Vagina (tissue), 2 donors: ENCODE data around the gene ZNF385C. TPM values are rescaled to one million over a fixed set of nuclear protein-coding genes. Genes with fewer than 3 reads are reported as not detected.

Source experiments
- DNase-seq, 2 donors: peaks; one replicate each; pipeline ENCODE4 v3.0.0-alpha.2; 2017; ENCODE audit errors: extremely low spot score in 2 of 2
- H3K27ac ChIP-seq: fragments of 200-600 bp; sonication (generic); one replicate; pipeline ENCODE4 v1.5.1; 2019
- H3K27me3 ChIP-seq: fragments of 200-600 bp; sonication (generic); one replicate; pipeline ENCODE4 v1.5.1; 2019
- H3K36me3 ChIP-seq, 2 donors: fragments of 200-600 bp; sonication (generic); one replicate each; pipeline ENCODE4 v1.5.1; 2017 to 2019
- H3K4me1 ChIP-seq: fragments of 200-600 bp; sonication (generic); one replicate; pipeline ENCODE4 v1.5.1; 2019
- H3K4me3 ChIP-seq, 2 donors: fragments of 200-600 bp; sonication (generic); 1 replicate in 1 of 2; 2 replicates in 1 of 2; pipeline ENCODE4 v1.5.1; 2016 to 2019
- H3K9me3 ChIP-seq: fragments of 200-600 bp; sonication (generic); one replicate; pipeline ENCODE4 v1.5.1; 2019
- POLR2A ChIP-seq, 2 donors: fragments of 450-650 bp; IDR thresholded peaks; one replicate each; pipeline ENCODE4 v1.6.1; 2017; ENCODE audit warnings: antibody characterized with exemption in 2 of 2, mild to moderate bottlenecking in 2 of 2, moderate library complexity in 2 of 2
- POLR2AphosphoS5 ChIP-seq, 2 donors: sonication (generic); formaldehyde crosslinking; IDR thresholded peaks; one replicate each; pipeline ENCODE4 v1.9.0; 2017; ENCODE audit warnings: antibody characterized with exemption in 2 of 2, mild to moderate bottlenecking in 2 of 2, low read depth in 1 of 2; ENCODE audit not compliant: insufficient read depth in 1 of 2
- intact Hi-C: fragments of 100-400 bp; cut with DNase I; formaldehyde crosslinking; loops from one replicate; pipeline ENCODE4 v1.15.1; 2023
- total RNA-seq: library from RNA; depleted of rRNA; stranded (reverse); fragments of >200 nt; gene quantifications from one replicate; pipeline ENCODE4 v1.2.3, GENCODE V29; 2016
- TF ChIP-seq, protein P1 (sequence below), 3 experiments: fragments of 450-650 bp in 2 of 3; fragments of 200-600 bp in 1 of 3; sonication (generic) in 1 of 3; IDR thresholded peaks; one replicate each; pipeline ENCODE4 v1.5.1; 2017 to 2019; ENCODE audit warnings: antibody characterized with exemption in 3 of 3, mild to moderate bottlenecking in 2 of 3, moderate library complexity in 2 of 3

ZNF385C gene
- total RNA-seq, 1 donor from 2014 or later, result 0.49 TPM

DNA sequence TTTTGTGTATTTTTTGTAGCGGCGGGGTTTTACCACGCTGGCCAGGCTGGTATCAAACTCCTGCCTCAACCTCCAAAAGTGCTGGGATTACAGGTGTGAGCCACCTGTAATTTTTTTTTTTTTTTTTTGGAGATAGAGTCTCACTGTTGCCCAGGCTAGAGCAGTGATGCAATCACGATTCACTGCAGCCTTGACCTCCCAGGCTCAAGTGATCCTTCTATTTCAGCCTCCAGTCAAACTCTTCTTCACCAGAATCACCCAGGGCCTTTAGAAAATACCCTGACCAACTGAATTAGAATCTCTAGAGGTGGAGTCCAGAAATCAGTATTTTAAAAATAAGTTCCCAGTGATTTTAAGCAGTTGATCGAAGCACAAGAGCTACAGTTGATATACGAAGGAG lies 36.9 kb upstream of the ZNF385C start:
- Histone ChIP-seq H3K36me3 (peaks cover 0 to 7% of the 10 kb centered on the region in 2 donors), H3K27ac (no peak overlapping the region), H3K4me3 (no peak overlapping the region), H3K27me3 (no peaks in the 10 kb centered on the region), H3K4me1 (peaks cover 73% of the 10 kb centered on the region), H3K9me3 (no peaks in the 10 kb centered on the region)
- no peak for TF ChIP-seq POLR2A (IDR thresholded peaks at IDR 0.05)
- TF ChIP-seq POLR2AphosphoS5 (IDR thresholded peaks at IDR 0.05; ENCODE audit: insufficient read depth in 1 of 2, low read depth in 1 of 2), result no peak
- TF ChIP-seq, protein P1, sequence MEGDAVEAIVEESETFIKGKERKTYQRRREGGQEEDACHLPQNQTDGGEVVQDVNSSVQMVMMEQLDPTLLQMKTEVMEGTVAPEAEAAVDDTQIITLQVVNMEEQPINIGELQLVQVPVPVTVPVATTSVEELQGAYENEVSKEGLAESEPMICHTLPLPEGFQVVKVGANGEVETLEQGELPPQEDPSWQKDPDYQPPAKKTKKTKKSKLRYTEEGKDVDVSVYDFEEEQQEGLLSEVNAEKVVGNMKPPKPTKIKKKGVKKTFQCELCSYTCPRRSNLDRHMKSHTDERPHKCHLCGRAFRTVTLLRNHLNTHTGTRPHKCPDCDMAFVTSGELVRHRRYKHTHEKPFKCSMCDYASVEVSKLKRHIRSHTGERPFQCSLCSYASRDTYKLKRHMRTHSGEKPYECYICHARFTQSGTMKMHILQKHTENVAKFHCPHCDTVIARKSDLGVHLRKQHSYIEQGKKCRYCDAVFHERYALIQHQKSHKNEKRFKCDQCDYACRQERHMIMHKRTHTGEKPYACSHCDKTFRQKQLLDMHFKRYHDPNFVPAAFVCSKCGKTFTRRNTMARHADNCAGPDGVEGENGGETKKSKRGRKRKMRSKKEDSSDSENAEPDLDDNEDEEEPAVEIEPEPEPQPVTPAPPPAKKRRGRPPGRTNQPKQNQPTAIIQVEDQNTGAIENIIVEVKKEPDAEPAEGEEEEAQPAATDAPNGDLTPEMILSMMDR (IDR thresholded peaks at IDR 0.05), result no peak
- no peak for DNase-seq
- intact Hi-C loops, result no loop called here

DNA sequence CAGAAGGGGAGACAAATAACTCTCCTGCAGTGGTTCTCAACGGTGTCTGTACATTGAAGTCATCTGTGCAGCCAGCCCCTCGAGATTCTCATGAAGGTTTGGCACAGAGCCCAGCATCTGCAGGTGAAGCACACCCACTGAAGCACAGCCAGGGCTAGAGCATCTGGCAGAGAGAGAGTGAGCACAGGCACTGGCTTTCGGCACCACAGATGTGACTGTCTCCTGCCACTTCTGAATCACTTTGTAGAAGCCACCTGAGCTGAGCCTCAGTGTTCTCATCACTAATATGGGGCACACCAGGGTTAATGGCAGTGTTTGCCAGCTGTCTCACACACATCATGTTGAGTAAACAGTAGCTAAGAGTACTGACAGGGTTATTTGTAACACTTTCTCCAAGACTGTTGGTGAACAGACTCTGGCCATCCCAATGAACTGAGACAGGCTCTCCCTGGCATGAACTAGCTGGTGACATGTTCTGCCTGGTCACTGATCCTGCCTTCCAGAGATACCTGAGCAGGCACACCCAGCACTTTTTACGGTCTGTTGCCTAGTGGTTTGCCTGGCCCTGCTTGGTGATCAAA lies 35.3 kb upstream of the ZNF385C start:
- peaks cover 59% of the 10 kb centered on the region for H3K4me1 ChIP-seq
- intact Hi-C loops, result no loop called here
- TF ChIP-seq, protein P1 (IDR thresholded peaks at IDR 0.05), result no peak
- TF ChIP-seq POLR2AphosphoS5 (IDR thresholded peaks at IDR 0.05; ENCODE audit: insufficient read depth in 1 of 2, low read depth in 1 of 2) (no peak), POLR2A (IDR thresholded peaks at IDR 0.05) (no peak)
- DNase-seq, result peak in 1 of 2 donors; percentile 67
- H3K4me3 ChIP-seq, result no peak overlapping the region
- peaks cover 0 to 23% of the 10 kb centered on the region in 2 donors for H3K36me3 ChIP-seq
- H3K9me3 ChIP-seq, result no peaks in the 10 kb centered on the region
- H3K27me3 ChIP-seq, result no peaks in the 10 kb centered on the region
- peak overlapping the region; percentile 40 for H3K27ac ChIP-seq

DNA sequence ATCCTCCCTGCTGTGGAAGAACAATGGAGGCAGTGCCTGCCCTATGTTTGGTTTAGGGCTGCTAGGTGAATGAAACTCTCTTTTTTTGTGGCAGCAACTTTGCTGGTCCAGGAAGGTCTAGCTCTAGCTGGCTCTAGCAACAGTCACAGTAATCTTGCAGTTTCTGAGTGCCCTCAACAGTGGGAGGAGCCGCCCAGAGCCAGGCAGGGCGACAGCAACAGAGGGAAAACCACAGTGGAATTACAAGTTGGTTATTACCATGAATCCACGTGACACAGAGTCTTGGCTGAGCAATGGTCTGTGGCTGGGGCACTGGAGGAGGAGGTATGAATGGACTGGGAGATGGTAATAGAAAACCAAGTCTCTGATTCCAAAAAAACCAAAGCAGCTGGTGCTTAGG lies 34.7 kb upstream of the ZNF385C start:
- TF ChIP-seq, protein P1 (IDR thresholded peaks at IDR 0.05), result no peak
- TF ChIP-seq POLR2AphosphoS5 (IDR thresholded peaks at IDR 0.05; ENCODE audit: insufficient read depth in 1 of 2, low read depth in 1 of 2) (peak in 1 of 2 donors; percentile 46), POLR2A (IDR thresholded peaks at IDR 0.05) (no peak)
- H3K4me1 ChIP-seq, result peaks cover 57% of the 10 kb centered on the region
- H3K27ac ChIP-seq, result peak overlapping the region; percentile 36

DNA sequence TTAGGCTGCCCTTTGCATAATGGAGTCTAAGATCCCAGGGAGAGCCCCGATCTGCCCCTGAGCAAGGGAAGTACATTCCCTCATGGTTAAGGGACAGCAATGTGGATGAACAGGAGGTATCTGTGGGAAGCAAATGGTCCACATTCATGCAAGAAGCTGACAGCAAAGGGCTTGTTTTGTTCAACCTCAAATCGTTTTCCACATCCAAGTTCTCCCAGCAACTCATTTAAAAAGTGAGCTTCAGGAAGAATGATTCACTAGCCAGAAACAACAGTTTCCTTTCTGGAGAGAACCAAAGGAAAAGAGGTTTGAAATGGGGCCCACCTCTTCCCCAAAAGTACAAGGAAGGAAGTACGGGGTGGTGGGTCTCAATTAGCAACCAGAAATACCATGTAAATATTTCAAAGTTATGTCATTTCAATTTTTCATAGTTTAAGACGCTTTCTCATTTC lies 33.7 kb upstream of the ZNF385C start:
- no peak for DNase-seq
- Histone ChIP-seq H3K4me1 (peaks cover 57% of the 10 kb centered on the region), H3K9me3 (no peaks in the 10 kb centered on the region), H3K27me3 (no peaks in the 10 kb centered on the region), H3K4me3 (no peak overlapping the region), H3K36me3 (peaks cover 0 to 39% of the 10 kb centered on the region in 2 donors), H3K27ac (peak overlapping the region; percentile 36)
- intact Hi-C loops, result no loop called here
- TF ChIP-seq POLR2AphosphoS5 (IDR thresholded peaks at IDR 0.05; ENCODE audit: insufficient read depth in 1 of 2, low read depth in 1 of 2) (peak in 1 of 2 donors; percentile 80), POLR2A (IDR thresholded peaks at IDR 0.05) (no peak)
- TF ChIP-seq, protein P1 (IDR thresholded peaks at IDR 0.05), result no peak

More for the DNA sequence above, 34.7 kb upstream of the ZNF385C start:
- Histone ChIP-seq H3K27me3 (no peaks in the 10 kb centered on the region), H3K9me3 (no peaks in the 10 kb centered on the region), H3K36me3 (peaks cover 0 to 29% of the 10 kb centered on the region in 2 donors), H3K4me3 (no peak overlapping the region)
- intact Hi-C loops, result no loop called here
- no peak for DNase-seq

DNA sequence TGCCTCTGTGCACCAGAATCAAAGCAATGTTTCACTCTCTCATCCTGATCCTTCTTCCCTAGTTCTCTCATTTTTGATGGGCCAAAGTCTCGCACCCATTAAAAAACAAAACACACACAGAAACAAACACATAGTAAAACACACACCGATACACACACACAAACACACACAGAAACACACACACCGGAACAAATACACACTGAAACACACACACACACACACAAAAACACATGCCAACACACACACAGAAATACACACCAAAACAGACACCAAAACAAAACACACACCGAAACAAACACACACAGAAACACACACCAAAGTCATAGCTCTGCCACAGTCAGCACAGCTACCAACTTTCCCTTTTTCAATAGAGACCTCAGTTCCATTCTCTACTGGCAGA lies 33.0 kb upstream of the ZNF385C start:
- intact Hi-C loops, result no loop called here
- TF ChIP-seq POLR2AphosphoS5 (IDR thresholded peaks at IDR 0.05; ENCODE audit: insufficient read depth in 1 of 2, low read depth in 1 of 2) (no peak), POLR2A (IDR thresholded peaks at IDR 0.05) (no peak)
- TF ChIP-seq, protein P1 (IDR thresholded peaks at IDR 0.05), result no peak

More for the DNA sequence above, 33.0 kb upstream of the ZNF385C start:
- Histone ChIP-seq H3K27me3 (no peaks in the 10 kb centered on the region), H3K9me3 (no peaks in the 10 kb centered on the region), H3K27ac (peak overlapping the region; percentile 22), H3K36me3 (peaks cover 0 to 45% of the 10 kb centered on the region in 2 donors), H3K4me3 (no peak overlapping the region), H3K4me1 (peaks cover 53% of the 10 kb centered on the region)
- DNase-seq, result no peak
